HG03159 (cell line): ENCODE data around the gene ASMT.
A peak's percentile ranks its signal among the peaks of the same experiment; 100 is the strongest.
"Not testable (repeated sequence)": the region's sequence is repeated elsewhere in the genome, so short reads cannot be mapped to it uniquely, and the experiment has no call there.

ENCODE experiments used
- ATAC-seq: cut with Tn5 transposase; IDR thresholded peaks from one replicate; pipeline ENCODE4 v1.9.1; 2021; ENCODE audit warnings: mild to moderate bottlenecking, moderate library complexity; ENCODE audit not compliant: unreplicated experiment

The ASMT gene, protein sequence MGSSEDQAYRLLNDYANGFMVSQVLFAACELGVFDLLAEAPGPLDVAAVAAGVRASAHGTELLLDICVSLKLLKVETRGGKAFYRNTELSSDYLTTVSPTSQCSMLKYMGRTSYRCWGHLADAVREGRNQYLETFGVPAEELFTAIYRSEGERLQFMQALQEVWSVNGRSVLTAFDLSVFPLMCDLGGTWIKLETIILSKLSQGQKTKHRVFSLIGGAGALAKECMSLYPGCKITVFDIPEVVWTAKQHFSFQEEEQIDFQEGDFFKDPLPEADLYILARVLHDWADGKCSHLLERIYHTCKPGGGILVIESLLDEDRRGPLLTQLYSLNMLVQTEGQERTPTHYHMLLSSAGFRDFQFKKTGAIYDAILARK

DNA sequence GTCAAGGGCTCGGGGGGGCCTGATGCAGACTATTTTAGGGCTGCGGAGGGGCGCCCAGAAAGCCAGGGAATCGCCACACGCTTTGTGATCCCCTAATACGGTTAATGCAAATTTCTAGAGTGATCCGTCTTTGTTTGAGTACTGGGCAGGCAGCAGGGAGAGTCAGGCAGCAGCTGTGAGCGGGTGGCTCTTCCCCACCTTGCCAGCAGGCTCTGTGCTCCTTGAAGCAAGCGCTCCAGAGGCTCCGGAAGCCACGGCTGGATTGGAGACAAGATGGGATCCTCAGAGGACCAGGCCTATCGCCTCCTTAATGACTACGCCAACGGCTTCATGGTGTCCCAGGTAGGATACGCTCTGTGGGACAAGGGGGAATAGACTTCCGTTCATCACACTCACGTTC, at the start of gene ASMT:
Gene ASMT (plus strand): TSS at position 133 of the 400 bp plus-strand sequence. CDS start 141 bp downstream, at position 274.
- ATAC-seq: no peak

GRCh38 chrX:1574181-1574580, 40.7 kb upstream of the ASMT start:
- not testable (repeated sequence) for ATAC-seq

- ATAC-seq: no peak
Observed at GRCh38 chrX:1576201-1576992, 38.5 kb upstream of the ASMT start.

- no peak for ATAC-seq
Observed at GRCh38 chrX:1577845-1578244, 37.0 kb upstream of the ASMT start.

- ATAC-seq: no peak
Observed at GRCh38 chrX:1578511-1579173, 36.2 kb upstream of the ASMT start.

- peak; percentile 62 for ATAC-seq
Observed at GRCh38 chrX:1581132-1581531, 33.7 kb upstream of the ASMT start.

DNA sequence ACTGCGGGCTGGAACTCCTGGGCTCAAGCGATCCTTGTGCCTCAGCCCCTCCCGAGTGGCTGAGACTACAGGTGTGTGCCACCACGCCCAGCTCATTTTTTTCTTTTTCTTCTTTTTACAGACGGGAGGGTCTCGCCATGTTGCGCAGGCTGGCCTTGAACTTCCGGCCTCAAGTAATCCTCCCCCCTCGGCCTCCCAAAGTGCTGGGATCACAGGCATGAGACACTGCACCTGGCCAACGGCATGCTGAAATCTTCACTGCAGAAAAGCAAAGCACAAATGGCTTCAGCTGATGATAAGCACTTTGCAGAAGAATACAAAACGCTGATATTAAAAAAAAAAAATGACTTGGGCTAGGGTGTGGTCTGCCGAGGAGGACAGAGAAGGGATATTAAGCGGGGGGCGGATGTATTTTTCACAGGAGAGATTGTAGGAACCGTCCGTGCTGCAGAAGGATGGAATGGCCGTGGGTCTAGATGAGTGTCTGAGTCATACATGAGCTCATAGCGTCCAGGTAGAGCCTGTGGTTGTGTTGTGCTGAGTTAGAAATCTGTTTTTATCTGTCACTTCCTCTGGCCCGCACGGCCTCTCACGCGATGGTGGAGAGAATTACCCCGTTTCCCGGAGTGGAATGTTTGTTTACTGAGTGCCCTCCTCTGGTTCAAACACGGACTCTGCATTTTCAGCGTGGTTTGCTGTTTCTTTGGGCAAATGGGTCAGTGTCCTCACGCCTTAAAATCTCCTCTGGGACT, 32.0 kb upstream of the ASMT start:
- peak; percentile 45 for ATAC-seq

DNA sequence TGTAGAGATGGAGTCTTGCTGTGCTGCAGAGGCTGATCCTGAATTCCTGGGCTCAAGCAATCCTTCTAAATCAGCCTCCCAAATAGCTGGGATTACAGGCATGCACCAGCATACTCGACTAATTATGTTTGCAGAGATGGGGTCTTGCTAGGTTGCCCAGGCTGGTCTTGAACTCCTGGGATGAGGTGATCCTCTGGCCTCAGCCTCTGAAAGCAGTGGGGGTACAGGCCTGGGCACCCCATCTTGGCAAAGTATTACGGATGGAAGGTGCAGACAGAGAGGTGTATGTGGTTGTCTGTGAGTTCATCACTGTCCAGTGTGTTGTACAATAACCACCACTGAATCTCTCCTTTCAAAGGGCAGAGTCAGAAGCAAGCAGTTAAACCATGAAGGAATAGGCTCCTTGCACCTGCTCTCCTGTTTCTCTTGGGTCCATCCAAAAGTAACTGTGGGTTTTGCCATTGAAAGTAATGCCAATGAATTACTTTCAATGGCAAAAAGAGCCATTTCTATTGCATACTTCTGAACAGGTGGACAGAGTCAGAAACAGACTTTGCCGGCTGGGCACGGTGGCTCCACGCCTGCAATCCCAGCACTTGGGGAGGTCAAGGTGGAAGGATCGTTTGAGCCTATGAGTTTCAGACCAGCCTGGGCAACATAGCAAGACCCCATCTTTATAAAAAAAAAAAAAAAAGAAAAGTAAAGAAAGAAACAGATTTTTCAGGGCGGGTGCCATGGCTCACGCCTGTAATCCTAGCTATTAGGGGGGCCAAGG, 30.4 kb upstream of the ASMT start:
- ATAC-seq: no peak

DNA sequence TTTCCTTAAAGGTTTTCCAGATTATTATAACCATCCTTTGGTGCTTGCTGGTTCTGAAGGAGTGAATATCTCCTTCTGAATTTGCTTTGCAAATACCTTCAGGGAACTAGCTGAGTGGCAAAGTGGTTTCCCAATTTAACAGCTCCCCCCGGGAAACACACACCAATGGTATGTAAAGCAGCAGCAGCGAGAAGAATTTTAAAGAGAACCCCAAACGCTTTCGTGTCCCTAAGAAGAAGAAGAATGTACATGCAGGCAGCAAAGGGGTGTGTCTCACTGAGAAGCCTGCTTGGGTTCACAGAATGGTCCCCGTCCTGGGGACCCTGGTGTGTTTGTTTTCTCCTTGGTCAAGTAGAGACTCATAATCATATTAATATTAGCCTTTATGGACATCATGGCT, 27.7 kb upstream of the ASMT start:
- no peak for ATAC-seq

DNA sequence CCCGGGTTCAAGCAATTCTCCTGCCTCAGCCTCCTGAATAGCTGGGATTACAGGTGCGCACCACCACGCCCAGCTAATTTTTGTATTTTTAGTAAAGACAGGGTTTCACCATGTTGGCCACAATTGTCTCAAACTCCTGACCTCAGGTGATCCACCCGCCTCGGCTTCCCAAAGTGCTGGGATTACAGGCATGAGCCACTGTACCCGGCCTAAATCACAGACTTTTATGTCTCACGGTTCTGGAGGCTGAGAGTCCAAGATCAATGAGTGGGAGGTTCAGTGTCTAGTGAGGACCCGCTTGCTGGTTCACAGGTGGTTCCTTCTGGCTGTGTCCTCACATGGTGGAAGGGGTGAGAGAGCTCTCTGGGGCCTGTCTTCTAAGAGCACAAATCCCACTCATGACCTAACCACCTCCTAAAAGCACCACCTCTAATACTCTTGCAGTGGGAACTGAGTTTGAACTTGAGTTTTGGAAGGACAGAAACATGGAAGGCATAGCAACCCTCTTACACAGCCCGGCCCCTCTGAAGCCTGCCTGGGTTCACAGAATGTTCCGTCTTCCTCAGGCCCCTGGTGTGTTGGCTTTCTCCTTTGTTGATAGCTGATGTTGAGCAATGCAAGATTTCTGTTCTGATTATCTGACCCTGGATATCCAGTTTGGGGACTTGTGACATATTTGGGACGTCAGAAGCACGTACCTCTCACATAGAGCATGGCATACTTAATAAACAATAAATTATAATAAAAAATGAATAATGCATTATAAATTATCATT, 25.3 kb upstream of the ASMT start:
- no peak for ATAC-seq

GRCh38 chrX:1591102-1591862, 23.6 kb upstream of the ASMT start, which contains the start of gene AKAP17A:
Gene AKAP17A (plus strand): TSS chrX:1591604. CDS start chrX:1593463, 1,859 bp downstream.
- ATAC-seq: peak; percentile 85

DNA sequence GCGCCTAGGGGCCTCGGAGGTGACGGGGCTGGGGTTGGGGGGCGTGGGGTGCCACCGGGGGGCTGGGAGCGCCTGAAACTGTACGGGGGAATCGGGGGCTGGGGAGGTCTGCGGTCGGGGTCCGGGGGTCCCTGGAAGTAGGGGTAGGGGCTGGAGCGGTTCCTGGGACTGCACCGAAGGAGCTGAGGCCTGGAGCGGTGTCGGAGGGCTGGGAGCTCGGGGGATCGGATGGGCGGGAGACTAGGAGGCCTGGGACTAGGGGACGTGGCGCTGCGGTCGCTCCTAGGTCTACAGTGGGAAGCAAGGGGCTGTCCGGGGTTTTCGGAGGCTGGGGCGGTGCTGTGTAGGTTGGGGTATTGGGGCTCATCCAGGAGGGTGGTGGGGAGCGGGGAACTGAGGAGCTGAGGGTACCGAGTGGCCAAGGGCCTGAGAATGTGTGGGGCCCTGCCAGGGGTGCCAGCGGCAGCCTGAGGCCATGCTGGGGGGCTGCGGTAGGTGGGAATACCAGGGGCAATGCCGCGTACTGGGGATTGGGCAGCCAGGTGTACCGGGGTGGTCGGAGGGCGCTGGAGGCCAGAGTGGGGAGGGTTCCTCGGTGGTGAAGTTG, 22.9 kb upstream of the ASMT start:
- no peak for ATAC-seq

GRCh38 chrX:1592470-1593142, 22.3 kb upstream of the ASMT start:
- ATAC-seq: no peak

GRCh38 chrX:1593286-1594271, 21.3 kb upstream of the ASMT start:
- ATAC-seq: no peak

GRCh38 chrX:1595711-1596060, 19.2 kb upstream of the ASMT start:
- ATAC-seq: no peak

- no peak for ATAC-seq
Observed at GRCh38 chrX:1596676-1597344, 18.0 kb upstream of the ASMT start.
